HG03378 (cell line): ENCODE data around the gene PLA2G2E.
"Not testable (repeated sequence)": the region's sequence is repeated elsewhere in the genome, so short reads cannot be mapped to it uniquely, and the experiment has no call there.

Source experiments
- ATAC-seq: cut with Tn5 transposase; IDR thresholded peaks from one replicate; pipeline ENCODE4 v1.9.1; 2021; ENCODE audit warnings: mild to moderate bottlenecking, moderate library complexity; ENCODE audit not compliant: unreplicated experiment

Gene PLA2G2E

GRCh38 chr1:19934336-19934735 is 10.9 kb upstream of the PLA2G2E start:
- no peak for ATAC-seq

- ATAC-seq, result no peak
Observed at GRCh38 chr1:19932866-19933265, 9.4 kb upstream of the PLA2G2E start.

- ATAC-seq, result not testable (repeated sequence)
Observed at GRCh38 chr1:19927130-19927421, 3.7 kb upstream of the PLA2G2E start.

GRCh38 chr1:19926296-19927129 is 3.1 kb upstream of the PLA2G2E start:
- ATAC-seq, result no peak

- ATAC-seq, result no peak
Observed at GRCh38 chr1:19925342-19926070, 2.1 kb upstream of the PLA2G2E start.

- no peak for ATAC-seq
Observed at GRCh38 chr1:19923953-19924346, 533 bp upstream of the PLA2G2E start.

- ATAC-seq, result no peak
Observed at GRCh38 chr1:19922015-19922688, 1.3 kb downstream of the PLA2G2E start.

- ATAC-seq, result no peak
Observed at GRCh38 chr1:19921310-19921709, 2.1 kb downstream of the PLA2G2E start.

- ATAC-seq, result no peak
Observed at GRCh38 chr1:19920132-19920710, 3.2 kb downstream of the PLA2G2E start.

GRCh38 chr1:19918057-19918456 is 5.4 kb downstream of the PLA2G2E start:
- ATAC-seq, result no peak

GRCh38 chr1:19910650-19911049 is 12.8 kb downstream of the PLA2G2E start:
- ATAC-seq, result no peak

GRCh38 chr1:19909971-19910370 is 13.4 kb downstream of the PLA2G2E start:
- no peak for ATAC-seq

- no peak for ATAC-seq
Observed at GRCh38 chr1:19909392-19909791, 14.0 kb downstream of the PLA2G2E start.

- ATAC-seq, result no peak
Observed at GRCh38 chr1:19907456-19907855, 16.0 kb downstream of the PLA2G2E start.

GRCh38 chr1:19903621-19904020 is 19.8 kb downstream of the PLA2G2E start:
- ATAC-seq, result no peak

- ATAC-seq, result no peak
Observed at GRCh38 chr1:19901653-19902052, 21.8 kb downstream of the PLA2G2E start.

GRCh38 chr1:19894218-19894617 is 29.2 kb downstream of the PLA2G2E start:
- ATAC-seq, result no peak

- ATAC-seq, result no peak
Observed at GRCh38 chr1:19893687-19894086, 29.7 kb downstream of the PLA2G2E start.

GRCh38 chr1:19892628-19893168 is 30.7 kb downstream of the PLA2G2E start:
- ATAC-seq, result no peak

- no peak for ATAC-seq
Observed at GRCh38 chr1:19892129-19892528, 31.3 kb downstream of the PLA2G2E start.

- no peak for ATAC-seq
Observed at GRCh38 chr1:19889656-19890055, 33.8 kb downstream of the PLA2G2E start.
